ENCODE measurements around the gene AKAIN1. TPM values are rescaled to one million over a fixed set of nuclear protein-coding genes. Genes with fewer than 3 reads are reported as not detected.

AKAIN1 gene
- total and polyA plus RNA-seq, 10 of the 15 experiments (the other 5 are each of a cell fraction or from before 2014, with no cell fraction given) = not detected

DNA sequence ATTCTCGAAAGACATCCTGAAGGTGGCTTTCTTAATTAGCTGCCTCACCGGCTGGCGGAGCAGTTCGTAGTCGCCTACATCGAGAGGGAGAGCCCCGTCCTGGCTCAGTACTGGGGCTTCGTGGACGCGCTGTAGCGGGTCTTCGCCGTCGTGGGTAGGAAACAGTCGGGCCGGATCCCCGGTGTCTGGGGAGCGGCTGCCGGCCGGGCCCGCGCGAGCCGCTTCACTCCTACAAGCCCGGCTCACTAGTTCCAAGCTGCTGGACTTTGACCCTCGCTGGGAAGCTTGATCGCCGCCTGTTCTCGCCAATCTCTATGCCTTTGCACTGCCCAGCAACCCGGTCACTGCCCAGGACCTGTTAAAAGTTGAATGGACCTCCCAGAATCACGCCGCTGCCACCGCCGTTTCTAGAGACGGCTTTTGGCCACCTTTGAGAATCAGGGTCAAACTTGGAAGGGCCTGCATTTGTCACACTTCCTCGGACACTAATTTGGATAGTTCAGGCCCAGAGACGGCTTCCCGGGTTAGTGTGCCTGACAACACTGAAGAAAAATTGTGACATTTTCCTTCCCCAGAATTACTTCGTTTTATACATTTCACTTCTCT, 41.4 kb upstream of the AKAIN1 start:
- TSS peak; percentile 67 for BruUV-seq (replicated peaks)
- Histone ChIP-seq H4K20me1 (ENCODE audit: control insufficient read depth, insufficient read depth) (no peaks in the 10 kb centered on the region), H3K4me2 (ENCODE audit: control insufficient read depth, insufficient read depth) (peak overlapping the region; percentile 100), H3K79me2 (ENCODE audit: control insufficient read depth, insufficient read depth, low read length) (peaks cover 17% of the 10 kb centered on the region), H2AFZ (ENCODE audit: control insufficient read depth, low read depth, low read length) (peak overlapping the region; percentile 96), H3K4me3 (peak overlapping the region; percentile 95), H3K9me3 (replicated peaks; ENCODE audit: control insufficient read depth, insufficient read depth, low read length) (no peaks in the 10 kb centered on the region), H3K27me3 (replicated peaks in 1 of 2; ENCODE audit: control insufficient read depth in 2 of 2, insufficient read depth in 2 of 2, low read length in 1 of 2) (no peaks in the 10 kb centered on the region), H3K4me1 (ENCODE audit: control insufficient read depth, insufficient read depth, low read length) (peaks cover 5% of the 10 kb centered on the region), H3K36me3 (ENCODE audit: control insufficient read depth in 2 of 2, insufficient read depth in 2 of 2, low read length in 1 of 2) (no peaks in the 10 kb centered on the region; a peak in 1 of 4 replicates), H3K27ac (ENCODE audit: control insufficient read depth, insufficient read depth) (peak overlapping the region; percentile 98), H3K9ac (ENCODE audit: control insufficient read depth, insufficient read depth, low read length) (peak overlapping the region; percentile 96)
- intact Hi-C loops (cut with micrococcal nuclease; ENCODE audit: unreplicated experiment) (loop anchor here (10.0 kb wide), 1 partner anchor 164 kb away; no protein-coding TSS in a partner anchor), in situ Hi-C loops (cut with MboI) (loop anchor here (5.0 kb wide), 1 partner anchor 54 kb away; no protein-coding TSS in a partner anchor)
- 2% methylated on average over 35 of the region's 39 CpGs for WGBS (ENCODE audit: insufficient coverage, insufficient replicate concordance, low lambda C conversion rate, missing lambda C conversion rate)
- CTCF ChIA-PET = interaction anchor here (1.0 to 2.6 kb wide), 2 partner anchors 34 to 58 kb away, joined by 4 to 9 read pairs; no protein-coding TSS in a partner anchor
- ATAC-seq (peak; percentile 66), DNase-seq (ENCODE audit: low read depth, low spot score) (no peak), FAIRE-seq (no peak)
- RAD21 ChIA-PET (ENCODE audit: unreplicated experiment) = interaction anchor here (2.0 to 3.1 kb wide), 2 partner anchors 8 to 57 kb away, joined by 5 to 33 read pairs; partner anchors contain the start of gene ZBTB14
- POLR2A ChIA-PET = interaction anchor here (0.6 to 4.5 kb wide), 4 partner anchors 10 to 993 kb away, joined by 3 to 51 read pairs (median 5); partner anchors contain the start of gene ZBTB14
- no peak for TF ChIP-seq LARP7 (IDR thresholded peaks at IDR 0.05)
- TF ChIP-seq, protein P1, sequence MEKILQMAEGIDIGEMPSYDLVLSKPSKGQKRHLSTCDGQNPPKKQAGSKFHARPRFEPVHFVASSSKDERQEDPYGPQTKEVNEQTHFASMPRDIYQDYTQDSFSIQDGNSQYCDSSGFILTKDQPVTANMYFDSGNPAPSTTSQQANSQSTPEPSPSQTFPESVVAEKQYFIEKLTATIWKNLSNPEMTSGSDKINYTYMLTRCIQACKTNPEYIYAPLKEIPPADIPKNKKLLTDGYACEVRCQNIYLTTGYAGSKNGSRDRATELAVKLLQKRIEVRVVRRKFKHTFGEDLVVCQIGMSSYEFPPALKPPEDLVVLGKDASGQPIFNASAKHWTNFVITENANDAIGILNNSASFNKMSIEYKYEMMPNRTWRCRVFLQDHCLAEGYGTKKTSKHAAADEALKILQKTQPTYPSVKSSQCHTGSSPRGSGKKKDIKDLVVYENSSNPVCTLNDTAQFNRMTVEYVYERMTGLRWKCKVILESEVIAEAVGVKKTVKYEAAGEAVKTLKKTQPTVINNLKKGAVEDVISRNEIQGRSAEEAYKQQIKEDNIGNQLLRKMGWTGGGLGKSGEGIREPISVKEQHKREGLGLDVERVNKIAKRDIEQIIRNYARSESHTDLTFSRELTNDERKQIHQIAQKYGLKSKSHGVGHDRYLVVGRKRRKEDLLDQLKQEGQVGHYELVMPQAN (conservative IDR thresholded peaks at IDR 0.05) = 0 out of 2 replicates have a peak, but pooled peaks have one; percentile 2
- SMC1A ChIA-PET (ENCODE audit: uncharacterized antibody, unreplicated experiment) = interaction anchor here (1.5 to 2.3 kb wide), 3 partner anchors 10 to 58 kb away, joined by 4 to 9 read pairs (median 6); no protein-coding TSS in a partner anchor

Data from GM12878 (cell line).